NCI-H146 (cell line): ENCODE results near the gene SYT5.
"Not testable (repeated sequence)": the region's sequence is repeated elsewhere in the genome, so short reads cannot be mapped to it uniquely, and the experiment has no call there.

Experiments
- DNase-seq: peaks from one replicate; lab custom pipeline; 2025; lab: John Stamatoyannopoulos, UW

SYT5 gene

DNA sequence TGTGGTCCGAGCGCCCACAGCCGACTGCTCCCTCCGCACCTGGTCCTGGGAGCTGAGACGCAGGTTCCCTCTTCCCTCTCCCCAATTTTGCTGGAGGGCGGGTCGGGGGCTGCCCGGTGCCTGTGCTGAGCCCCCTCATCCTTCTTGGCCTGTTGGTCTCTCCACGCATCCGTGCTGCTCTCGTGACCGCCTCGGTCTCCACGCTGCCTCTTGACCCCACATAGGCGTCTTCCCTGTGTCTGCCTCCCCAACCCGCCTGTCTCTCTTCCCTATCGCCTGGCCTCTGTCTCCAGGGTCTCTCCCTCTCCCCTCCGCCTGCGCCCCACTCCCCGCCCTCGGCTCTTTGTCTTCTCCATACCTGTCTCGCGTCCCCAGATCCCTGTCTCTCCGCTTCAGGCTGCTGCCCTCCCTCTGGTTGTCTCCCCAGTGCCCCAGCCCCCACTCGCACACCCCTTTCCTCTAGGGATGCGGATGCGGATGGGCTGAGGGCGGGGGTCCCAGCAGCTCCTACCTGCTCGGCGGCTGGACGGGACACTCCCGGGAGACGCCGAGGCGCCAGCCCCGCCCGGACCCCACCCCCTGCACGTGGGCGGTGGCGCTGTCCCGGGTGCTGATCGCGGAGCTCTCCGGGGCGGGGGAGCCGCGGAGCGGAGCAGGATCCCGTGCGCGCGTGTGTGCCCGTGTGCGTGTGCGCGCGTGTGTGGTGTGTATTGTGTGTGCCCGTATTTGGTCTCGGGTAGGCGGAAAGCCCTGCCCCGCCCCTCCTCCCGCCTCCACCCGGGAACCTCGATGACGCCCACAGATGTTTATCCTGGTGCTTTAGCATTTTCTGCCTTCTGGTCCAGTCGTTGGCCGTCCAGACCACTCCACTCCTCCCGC, at the start of gene SYT5:
TSS of gene SYT5 (minus strand) at position 684 of the 879 bp plus-strand sequence. CDS start 1,248 bp downstream, outside the sequence.
- DNase-seq = peak; percentile 53

- no peak for DNase-seq
Measured at GRCh38 chr19:55229789-55230182, 49.7 kb upstream of the SYT5 start.

DNA sequence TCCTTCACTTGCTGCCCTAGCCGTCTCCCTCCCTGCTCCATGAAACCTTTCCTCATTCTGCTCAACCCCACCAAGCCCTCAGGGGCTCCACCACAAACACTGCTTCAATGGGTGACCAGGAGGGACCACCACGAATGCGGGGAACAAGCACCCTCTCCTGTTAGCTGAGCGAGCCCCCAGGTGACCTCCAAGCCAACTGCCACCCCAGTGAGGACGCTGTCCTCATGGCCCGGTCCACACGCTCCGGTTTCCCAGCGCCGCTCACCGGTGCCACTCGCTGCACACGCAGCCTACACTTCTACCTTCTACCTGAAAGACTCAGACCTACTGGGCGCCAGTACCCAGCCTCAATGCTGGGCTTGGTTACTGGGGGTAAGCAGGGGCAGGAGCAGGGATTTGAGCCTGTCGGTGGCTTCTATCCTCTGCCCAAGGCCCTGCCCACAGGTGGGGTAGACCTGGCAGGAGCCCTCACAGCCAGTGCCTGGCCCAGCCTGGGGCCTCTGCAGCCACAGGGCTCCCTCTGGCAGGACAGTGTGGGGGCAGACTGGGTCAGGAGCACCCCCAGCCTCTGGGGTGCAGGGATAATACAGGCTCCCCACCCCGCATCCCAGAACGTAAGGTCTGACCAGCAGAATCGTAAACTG, 49.2 kb upstream of the SYT5 start:
- no peak for DNase-seq

- DNase-seq = no peak
Measured at GRCh38 chr19:55228403-55229031, 48.4 kb upstream of the SYT5 start, which contains the start of gene TMEM86B. TSS of gene TMEM86B (minus strand) at chr19:55228763. CDS start at chr19:55228741, 22 bp downstream.

DNA sequence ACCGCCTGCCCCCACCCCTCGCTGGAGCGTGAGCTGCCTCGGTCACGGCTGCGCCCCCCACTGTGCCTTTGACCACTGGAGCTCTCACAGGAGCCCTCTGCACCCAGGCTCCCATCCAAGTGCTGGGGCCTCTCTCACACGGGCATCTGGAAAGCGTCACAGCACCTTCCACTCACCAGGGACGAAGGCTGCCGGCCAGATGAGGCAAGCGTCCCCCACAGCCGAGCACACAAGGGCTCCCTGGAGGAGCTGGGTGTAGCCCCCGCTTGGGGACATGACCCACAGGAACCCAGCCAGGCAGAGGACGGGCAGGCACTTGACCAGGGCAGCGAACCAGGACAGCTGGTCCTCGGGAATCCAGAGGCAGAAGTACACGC, 47.9 kb upstream of the SYT5 start:
- no peak for DNase-seq

GRCh38 chr19:55227241-55228014, 47.3 kb upstream of the SYT5 start:
- DNase-seq = no peak

DNA sequence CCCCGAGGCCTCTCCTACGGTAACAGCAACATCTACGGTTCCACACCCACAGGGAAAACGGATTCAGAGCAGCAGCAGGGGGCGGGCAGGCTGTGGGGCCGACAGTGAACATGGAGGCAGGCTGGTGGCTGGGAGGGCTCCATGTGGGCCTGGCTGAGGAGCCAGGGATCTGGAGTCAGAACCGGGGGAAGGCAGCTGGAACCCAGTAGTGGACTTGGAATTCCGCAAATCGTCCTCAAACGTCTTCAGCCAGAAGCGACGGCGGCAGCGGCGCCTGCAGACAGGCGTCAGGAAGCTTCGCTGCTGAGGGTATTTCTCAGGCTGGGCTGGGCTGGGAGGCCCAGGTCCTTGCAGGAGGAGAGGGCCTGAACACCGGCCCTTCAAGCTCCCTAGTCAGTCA, 46.7 kb upstream of the SYT5 start:
- no peak for DNase-seq

DNA sequence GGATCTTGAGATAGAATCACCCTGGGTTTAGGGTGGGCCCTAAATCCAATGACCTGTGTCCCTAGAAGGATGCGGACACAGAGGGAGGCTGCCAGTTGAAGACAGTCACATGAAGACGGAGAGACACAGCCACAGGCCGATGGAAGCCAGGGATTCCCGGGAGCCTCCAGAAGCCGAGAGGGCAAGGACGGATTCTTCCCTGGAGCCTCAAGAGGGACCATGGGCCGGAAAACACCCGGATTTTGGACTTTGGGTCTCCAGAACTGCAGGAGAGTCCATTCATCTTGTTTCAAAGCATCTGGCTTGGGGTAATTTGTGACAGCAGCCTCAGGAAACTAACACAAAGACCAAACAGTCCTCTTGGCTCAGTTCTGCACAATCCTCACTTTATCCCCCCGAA, 46.2 kb upstream of the SYT5 start:
- DNase-seq = no peak

DNA sequence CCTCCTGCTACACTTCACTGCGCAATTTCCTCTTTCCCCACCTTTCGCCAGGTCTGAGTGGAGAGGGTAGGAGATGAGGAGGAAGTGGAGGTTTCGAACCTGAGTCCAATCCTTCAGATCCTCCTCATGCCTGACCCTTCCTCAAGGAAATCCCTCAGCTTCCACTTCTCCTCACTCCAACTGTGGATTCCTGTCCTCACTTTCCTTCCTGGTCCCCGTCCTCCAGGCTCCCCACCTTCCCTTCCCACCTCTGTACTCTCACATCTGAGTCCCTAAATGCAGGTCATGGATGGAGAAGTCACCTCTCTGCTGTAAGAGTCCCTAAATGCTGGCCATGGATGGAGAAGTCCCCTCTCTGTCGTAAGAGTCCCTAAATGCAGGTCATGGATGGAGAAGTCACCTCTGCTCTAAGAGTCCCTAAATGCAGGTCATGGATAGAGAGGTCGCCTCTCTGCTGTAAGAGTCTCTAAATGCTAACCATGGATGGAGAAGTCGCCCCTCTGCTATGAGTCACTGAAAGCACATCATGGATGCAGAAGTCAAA, 45.4 kb upstream of the SYT5 start:
- DNase-seq = no peak

DNA sequence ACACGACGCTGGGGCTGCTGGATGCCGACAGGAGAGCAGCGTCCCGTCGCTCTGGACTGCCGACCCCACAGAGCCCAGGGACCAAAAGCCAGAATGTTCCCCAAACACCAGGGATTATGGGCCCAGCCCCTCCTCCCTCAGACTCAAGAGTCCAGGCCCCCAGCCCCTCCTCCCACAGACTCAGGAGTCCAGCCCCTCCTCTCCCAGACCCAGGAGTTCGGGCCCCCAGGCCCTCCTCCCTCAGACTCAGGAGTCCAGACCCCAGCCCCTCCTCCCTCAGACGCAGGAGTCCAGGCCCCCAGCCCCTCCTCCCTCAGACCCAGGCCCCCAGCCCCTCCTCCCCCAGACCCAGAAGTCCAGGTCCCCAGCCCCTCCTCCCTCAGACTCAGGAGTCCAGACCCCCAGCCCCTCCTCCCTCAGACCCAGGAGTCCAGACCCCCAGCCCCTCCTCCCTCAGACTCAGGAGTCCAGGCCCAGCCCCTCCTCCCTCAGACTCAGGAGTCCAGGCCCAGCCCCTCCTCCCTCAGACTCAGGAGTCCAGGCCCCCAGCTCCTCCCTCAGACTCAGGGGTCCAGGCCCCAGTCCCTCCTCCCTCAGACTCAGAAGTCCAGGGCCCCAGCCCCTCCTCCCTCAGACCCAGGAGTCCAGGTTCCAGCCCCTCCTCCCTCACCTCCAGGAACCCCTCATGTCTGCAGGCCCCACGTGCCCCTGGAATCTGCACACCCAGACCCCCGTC, 44.8 kb upstream of the SYT5 start:
- not testable (repeated sequence) for DNase-seq

- DNase-seq = no peak
Measured at GRCh38 chr19:55224038-55224665, 44.1 kb upstream of the SYT5 start.

GRCh38 chr19:55223291-55224037, 43.4 kb upstream of the SYT5 start:
- no peak for DNase-seq

- DNase-seq = no peak
Measured at GRCh38 chr19:55220525-55220924, 40.4 kb upstream of the SYT5 start.

DNA sequence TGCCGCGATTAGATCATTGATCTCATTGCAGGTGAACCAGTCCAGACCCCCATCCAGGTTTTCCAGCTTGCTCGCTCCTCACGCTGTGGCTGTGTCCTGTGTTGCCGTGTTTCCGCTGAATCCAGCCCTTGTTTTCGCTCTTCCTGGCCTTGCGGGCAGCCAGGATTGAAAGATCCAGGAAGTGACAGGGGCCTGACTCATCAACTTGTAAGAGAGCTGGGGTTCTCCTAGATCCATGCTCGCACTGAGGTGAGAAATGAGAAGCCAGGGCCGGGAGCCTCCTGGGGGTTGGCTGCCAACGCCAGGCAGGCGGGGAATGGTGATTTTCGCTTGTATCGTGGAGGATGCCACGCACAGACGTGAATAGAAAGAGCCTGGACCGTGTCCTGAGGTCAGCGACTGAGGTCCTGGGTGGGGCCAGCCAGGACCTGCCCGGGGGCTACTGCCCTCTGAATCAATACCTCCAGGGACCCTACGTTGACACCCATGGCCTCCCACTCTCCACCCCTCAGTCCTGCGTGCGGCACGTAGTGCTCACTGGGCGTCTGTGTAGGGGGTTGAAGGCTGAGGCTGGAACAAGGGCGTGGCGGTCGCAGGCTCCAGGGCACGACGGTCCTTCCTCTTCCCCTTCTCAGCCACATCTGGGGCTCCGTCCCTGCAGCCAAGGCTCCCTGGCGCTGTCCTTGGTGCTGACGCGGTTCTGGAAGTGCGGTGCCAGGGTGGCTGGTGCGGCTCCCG, 36.5 kb upstream of the SYT5 start:
- peak; percentile 98 for DNase-seq

DNA sequence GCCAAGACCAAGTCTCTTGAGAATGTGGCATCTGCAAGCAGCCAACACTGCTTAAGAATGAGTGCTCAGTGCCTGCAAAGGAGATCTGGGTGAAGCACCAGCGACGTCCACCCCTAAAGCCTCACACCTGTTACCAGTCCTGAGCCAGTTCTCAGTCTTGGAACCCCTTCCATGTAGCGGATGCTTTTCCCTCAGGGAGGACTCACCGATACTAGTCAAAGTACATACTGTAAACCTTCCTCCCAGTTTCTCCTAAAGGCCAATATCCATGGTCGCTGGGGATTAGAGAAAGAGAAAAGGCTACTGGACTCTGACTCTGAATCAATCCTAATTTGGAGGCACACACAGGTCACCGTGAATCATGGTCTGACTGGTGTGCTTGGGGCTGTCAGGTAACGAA, 33.5 kb upstream of the SYT5 start:
- DNase-seq = no peak

GRCh38 chr19:55212447-55212846, 32.4 kb upstream of the SYT5 start:
- DNase-seq = no peak

DNA sequence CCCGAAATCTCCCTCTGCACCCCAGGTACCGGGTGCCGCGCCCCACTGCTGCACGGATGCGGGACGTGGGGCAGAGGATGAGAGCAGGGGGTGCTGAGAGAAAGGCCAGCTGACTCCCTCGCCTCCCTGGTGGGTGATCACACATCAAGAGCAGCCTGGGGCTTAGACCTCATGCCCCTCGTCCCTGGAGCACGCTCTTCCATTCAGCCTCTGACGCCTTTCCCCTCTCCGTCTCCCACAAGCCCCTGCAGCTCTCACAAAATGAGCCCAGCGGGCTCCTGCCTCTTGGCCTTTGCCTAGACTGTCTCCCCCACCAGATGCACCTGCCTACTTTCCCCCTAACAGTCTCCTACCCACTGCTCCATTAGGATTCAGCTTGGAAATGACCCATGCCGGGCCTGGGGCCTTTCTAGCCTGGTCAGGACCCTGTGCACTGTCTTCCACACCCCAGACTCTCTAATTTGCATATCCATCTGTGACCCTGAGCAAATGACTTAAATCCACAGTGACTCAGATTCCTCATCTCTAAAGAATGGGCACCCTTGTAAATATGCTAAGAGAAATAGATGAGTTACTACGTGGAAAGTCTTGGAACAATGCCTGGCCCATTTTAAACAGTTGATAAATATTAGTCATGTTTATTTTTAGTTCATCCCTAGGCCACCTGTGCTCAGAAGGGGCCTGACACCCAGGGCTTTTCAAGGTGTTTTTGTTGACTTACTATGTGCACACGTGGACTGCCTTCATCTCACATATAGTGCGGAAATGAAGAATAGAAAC, 29.8 kb upstream of the SYT5 start:
- DNase-seq = peak; percentile 76
